GM12878 (cell line): ENCODE results near the gene MRGPRF. TPM values are rescaled to one million over a fixed set of nuclear protein-coding genes. Genes with fewer than 3 reads are reported as not detected.

ENCODE experiments used
- ATAC-seq: fragments of 200-7000 bp; cut with Tn5 transposase; 3 replicates; pipeline ENCODE4 v1.9.1; 2020; ENCODE audit warnings: mild to moderate bottlenecking, moderate library complexity
- BruUV-seq: library from RNA; stranded (reverse); fragments of 400-500 nt; replicated peaks from 2 replicates; lab custom pipeline; 2021; lab: Mats Ljungman, UMichigan
- CTCF ChIA-PET: fragments of 300-600 bp; sonication (Branson Sonifier 250); formaldehyde crosslinking; extraction: SDS; loops from one replicate; lab custom pipeline; 2021; ENCODE audit warnings: inconsistent platforms; lab: Yijun Ruan, JAX
- POLR2A ChIA-PET: fragments of 350-600 bp; formaldehyde crosslinking; extraction: SDS; loops from one replicate; lab custom pipeline; 2021; ENCODE audit warnings: inconsistent platforms; lab: Charles Lee
- RAD21 ChIA-PET: fragments of 300-600 bp; sonication (Branson Sonifier 250); formaldehyde crosslinking; loops from one replicate; lab custom pipeline; 2023; ENCODE audit warnings: antibody characterized with exemption; ENCODE audit not compliant: unreplicated experiment; lab: Charles Lee
- SMC1A ChIA-PET: fragments of 300-600 bp; sonication (Branson Sonifier 250); formaldehyde crosslinking; loops from one replicate; lab custom pipeline; 2023; ENCODE audit not compliant: unreplicated experiment, uncharacterized antibody; lab: Charles Lee
- DNase-seq: peaks from one replicate; pipeline ENCODE4 v3.0.0-alpha.2; 2011; ENCODE audit warnings: low read depth, low spot score
- FAIRE-seq: peaks from 3 replicates; lab custom pipeline; 2011; peaks lifted over from hg19 to GRCh38; lab: Jason Lieb, UNC
- H2AFZ ChIP-seq: 2 replicates; pipeline ENCODE4 v1.6.0; 2011; ENCODE audit warnings: low read depth, low read length, control low read depth; ENCODE audit not compliant: control insufficient read depth
- H3K27ac ChIP-seq: 2 replicates; pipeline ENCODE4 v1.5.1; 2011; ENCODE audit warnings: control low read depth; ENCODE audit not compliant: control insufficient read depth, insufficient read depth
- H3K27me3 ChIP-seq, 2 experiments: replicated peaks in 1 of 2; 2 replicates each; pipeline versions ENCODE4 v1.6.0 to v1.6.1; 2011; ENCODE audit warnings: low read length in 1 of 2; ENCODE audit not compliant: control insufficient read depth in 2 of 2, insufficient read depth in 2 of 2
- H3K36me3 ChIP-seq, 2 experiments: 2 replicates each; pipeline ENCODE4 v1.5.1; 2011; ENCODE audit warnings: low read length in 1 of 2; ENCODE audit not compliant: control insufficient read depth in 2 of 2, insufficient read depth in 2 of 2
- H3K4me1 ChIP-seq: 2 replicates; pipeline ENCODE4 v1.6.1; 2011; ENCODE audit warnings: mild to moderate bottlenecking, low read length, moderate library complexity, mixed read lengths; ENCODE audit not compliant: control insufficient read depth, insufficient read depth
- H3K4me2 ChIP-seq: 2 replicates; pipeline ENCODE4 v1.6.0; 2011; ENCODE audit warnings: control low read depth; ENCODE audit not compliant: control insufficient read depth, insufficient read depth
- H3K4me3 ChIP-seq: fragments of 200-600 bp; sonication (generic); 2 replicates; pipeline ENCODE4 v1.5.1; 2016
- H3K79me2 ChIP-seq: 2 replicates; pipeline ENCODE4 v1.6.0; 2011; ENCODE audit warnings: low read length; ENCODE audit not compliant: control insufficient read depth, insufficient read depth
- H3K9ac ChIP-seq: 2 replicates; pipeline ENCODE4 v1.8.0; 2011; ENCODE audit warnings: low read length, control low read depth, mixed read lengths; ENCODE audit not compliant: control insufficient read depth, insufficient read depth
- H3K9me3 ChIP-seq: replicated peaks from 3 replicates; pipeline ENCODE4 v1.5.1; 2011; ENCODE audit warnings: mild to moderate bottlenecking, low read length; ENCODE audit not compliant: control insufficient read depth, insufficient read depth
- H4K20me1 ChIP-seq: 2 replicates; pipeline ENCODE4 v1.6.0; 2011; ENCODE audit not compliant: control insufficient read depth, insufficient read depth
- BMI1 ChIP-seq: fragments of 450-650 bp; IDR thresholded peaks from 2 replicates; pipeline ENCODE4 v1.6.1; 2016; ENCODE audit warnings: mild to moderate bottlenecking, moderate library complexity, borderline replicate concordance
- CBFB ChIP-seq: IDR thresholded peaks from 2 replicates; pipeline ENCODE4 v1.6.1; 2016; ENCODE audit warnings: antibody characterized with exemption, low read depth
- CREB1 ChIP-seq: IDR thresholded peaks from 2 replicates; pipeline ENCODE4 v1.6.1; 2012; ENCODE audit warnings: low read depth, mild to moderate bottlenecking, inconsistent platforms
- MEF2B ChIP-seq: fragments of 450-650 bp; IDR thresholded peaks from 2 replicates; pipeline ENCODE4 v1.6.1; 2018; ENCODE audit warnings: mild to moderate bottlenecking, moderate library complexity; ENCODE audit not compliant: partially characterized antibody, poor library complexity, severe bottlenecking
- MTA2 ChIP-seq: fragments of 450-650 bp; IDR thresholded peaks from 2 replicates; pipeline ENCODE4 v1.6.1; 2016; ENCODE audit warnings: low read depth, mild to moderate bottlenecking, moderate library complexity
- MTA3 ChIP-seq: IDR thresholded peaks from 2 replicates; pipeline ENCODE4 v1.6.1; 2012; ENCODE audit warnings: low read length, inconsistent platforms, borderline replicate concordance
- MXI1 ChIP-seq: fragments of 150-350 bp; IDR thresholded peaks from 2 replicates; pipeline ENCODE4 v1.6.1; 2011; ENCODE audit warnings: low read depth, mild to moderate bottlenecking, inconsistent platforms, low read length, improper control_type of control experiment
- NR2C1 ChIP-seq: fragments of 450-650 bp; IDR thresholded peaks from 2 replicates; pipeline ENCODE4 v1.6.1; 2017; ENCODE audit warnings: antibody characterized with exemption, mild to moderate bottlenecking, moderate library complexity
- NR2F1 ChIP-seq: fragments of 450-650 bp; conservative IDR thresholded peaks from 2 replicates; pipeline ENCODE4 v1.6.1; 2017; ENCODE audit warnings: mild to moderate bottlenecking
- SMC3 ChIP-seq: IDR thresholded peaks from 2 replicates; pipeline ENCODE4 v1.6.1; 2011; ENCODE audit warnings: low read length, improper control_type of control experiment, borderline replicate concordance
- TAF1 ChIP-seq: IDR thresholded peaks from 2 replicates; pipeline ENCODE4 v1.6.1; 2011; ENCODE audit warnings: mild to moderate bottlenecking, low read depth, low read length, borderline replicate concordance
- TARDBP ChIP-seq: IDR thresholded peaks from 2 replicates; pipeline ENCODE4 v1.6.1; 2016; ENCODE audit warnings: borderline replicate concordance
- USF1 ChIP-seq: IDR thresholded peaks from 2 replicates; pipeline ENCODE4 v1.6.1; 2011; ENCODE audit warnings: borderline replicate concordance, low read depth, mild to moderate bottlenecking, moderate library complexity, mixed read lengths, low read length; ENCODE audit not compliant: insufficient read depth; ENCODE audit errors: extremely low read length
- ZSCAN29 ChIP-seq: fragments of 450-650 bp; IDR thresholded peaks from 2 replicates; pipeline ENCODE4 v1.6.1; 2017; ENCODE audit warnings: mild to moderate bottlenecking, moderate library complexity
- WGBS: methylation state at CpG from one replicate; pipeline ENCODE4 v1.1.6; 2016; ENCODE audit warnings: low lambda C conversion rate; ENCODE audit not compliant: insufficient replicate concordance, insufficient coverage; ENCODE audit errors: missing lambda C conversion rate; 5-methylcytosine and 5-hydroxymethylcytosine counted together
- in situ Hi-C: fragments of 300-500 bp; cut with MboI; formaldehyde crosslinking; loops from 9 replicates; pipeline ENCODE4 v1.14.3; 2018; ENCODE audit warnings: mixed read lengths
- intact Hi-C: fragments of 100-400 bp; cut with micrococcal nuclease; formaldehyde crosslinking; loops from one replicate; pipeline ENCODE4 v1.14.2; 2022; ENCODE audit not compliant: unreplicated experiment
- polyA plus RNA-seq, 11 experiments: library from polyadenylated mRNA; depleted of rRNA in 4 of 11; unstranded in 6 of 11; stranded (reverse) in 5 of 11; fragments of >200 nt; fragmentation: Nextera tagmentation in 4 of 11; fragmentation: Illumina TruSeq in 1 of 11; extraction: Ambion mirVana in 4 of 11; extraction: Trizol in 1 of 11; gene quantifications; 1 replicate in 1 of 11; 2 replicates in 10 of 11; pipeline versions ENCODE4 v1.2.1 to v1.2.3, GENCODE V29; 2011 to 2016; ENCODE audit warnings: inconsistent platforms in 2 of 11, missing spikeins in 2 of 11, low read depth in 1 of 11
- total RNA-seq, 4 experiments: library from RNA; depleted of rRNA in 3 of 4; stranded (reverse); fragments of >200 nt in 3 of 4; fragmentation: Illumina TruSeq in 1 of 4; extraction: Trizol in 1 of 4; gene quantifications; 2 replicates each; pipeline versions ENCODE4 v1.2.1 to v1.2.3, GENCODE V29; 2013 to 2021
- TF ChIP-seq, protein P1 (sequence below): IDR thresholded peaks from 2 replicates; pipeline ENCODE4 v1.6.1; 2012; ENCODE audit warnings: mild to moderate bottlenecking, low read depth, low read length
- TF ChIP-seq, protein P2 (sequence below): fragments of 150-350 bp; IDR thresholded peaks from 2 replicates; pipeline ENCODE4 v1.6.1; 2014; ENCODE audit warnings: mild to moderate bottlenecking, low read depth, low read length

Gene MRGPRF
- total and polyA plus RNA-seq, 10 of the 15 experiments (the other 5 are each of a cell fraction or from before 2014, with no cell fraction given) = not detected

DNA sequence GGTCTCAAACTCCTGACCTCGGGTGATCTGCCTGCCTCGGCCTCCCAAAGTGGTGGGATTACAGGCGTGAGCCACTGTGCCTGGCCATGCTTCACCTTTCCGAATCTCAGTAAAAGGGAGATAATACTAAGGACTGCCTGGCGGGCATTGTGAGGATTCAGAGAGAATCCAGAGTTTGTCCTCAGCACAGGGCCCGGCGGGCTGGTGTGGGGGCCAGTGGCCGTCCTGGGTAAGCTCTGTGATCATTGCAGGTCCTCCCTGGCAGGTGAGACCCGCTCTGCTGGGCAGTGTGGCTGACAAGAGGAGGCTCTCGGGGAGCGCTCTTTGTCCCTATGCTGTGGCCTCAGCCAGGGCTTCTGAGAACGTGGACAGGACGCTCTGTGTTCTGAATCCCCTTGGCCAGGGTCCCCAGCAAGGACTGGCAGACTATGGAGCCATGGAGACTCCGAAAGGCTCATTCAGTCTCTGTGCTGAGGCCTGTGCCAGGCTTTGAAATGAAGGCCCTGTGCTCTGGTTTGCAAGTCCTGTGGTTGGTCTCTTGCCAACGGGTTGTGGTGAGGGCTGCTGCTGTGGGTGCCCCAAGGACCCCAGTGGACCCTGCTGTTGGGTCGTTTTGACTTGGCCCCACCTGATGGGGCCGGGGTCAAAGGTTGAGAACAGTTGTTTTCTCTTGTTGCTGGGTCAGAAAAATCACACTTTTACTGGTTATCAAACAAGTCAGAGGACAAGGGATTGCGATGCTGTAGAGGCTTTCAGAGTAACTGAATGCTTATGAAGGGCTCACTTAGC is 37.7 kb upstream of the MRGPRF start:
- 71% methylated on average over 18 of the region's 18 CpGs for WGBS
- TF ChIP-seq CBFB = no peak
- no peak for TF ChIP-seq MTA2
- TF ChIP-seq TAF1 = no peak
- TF ChIP-seq MXI1 = no peak
- no peak for TF ChIP-seq MEF2B
- TF ChIP-seq NR2C1 = peak; percentile 68
- TF ChIP-seq NR2F1 = peak; percentile 73
- TF ChIP-seq TARDBP = no peak
- TF ChIP-seq USF1 = no peak
- no peak for TF ChIP-seq SMC3
- TF ChIP-seq, protein P1, sequence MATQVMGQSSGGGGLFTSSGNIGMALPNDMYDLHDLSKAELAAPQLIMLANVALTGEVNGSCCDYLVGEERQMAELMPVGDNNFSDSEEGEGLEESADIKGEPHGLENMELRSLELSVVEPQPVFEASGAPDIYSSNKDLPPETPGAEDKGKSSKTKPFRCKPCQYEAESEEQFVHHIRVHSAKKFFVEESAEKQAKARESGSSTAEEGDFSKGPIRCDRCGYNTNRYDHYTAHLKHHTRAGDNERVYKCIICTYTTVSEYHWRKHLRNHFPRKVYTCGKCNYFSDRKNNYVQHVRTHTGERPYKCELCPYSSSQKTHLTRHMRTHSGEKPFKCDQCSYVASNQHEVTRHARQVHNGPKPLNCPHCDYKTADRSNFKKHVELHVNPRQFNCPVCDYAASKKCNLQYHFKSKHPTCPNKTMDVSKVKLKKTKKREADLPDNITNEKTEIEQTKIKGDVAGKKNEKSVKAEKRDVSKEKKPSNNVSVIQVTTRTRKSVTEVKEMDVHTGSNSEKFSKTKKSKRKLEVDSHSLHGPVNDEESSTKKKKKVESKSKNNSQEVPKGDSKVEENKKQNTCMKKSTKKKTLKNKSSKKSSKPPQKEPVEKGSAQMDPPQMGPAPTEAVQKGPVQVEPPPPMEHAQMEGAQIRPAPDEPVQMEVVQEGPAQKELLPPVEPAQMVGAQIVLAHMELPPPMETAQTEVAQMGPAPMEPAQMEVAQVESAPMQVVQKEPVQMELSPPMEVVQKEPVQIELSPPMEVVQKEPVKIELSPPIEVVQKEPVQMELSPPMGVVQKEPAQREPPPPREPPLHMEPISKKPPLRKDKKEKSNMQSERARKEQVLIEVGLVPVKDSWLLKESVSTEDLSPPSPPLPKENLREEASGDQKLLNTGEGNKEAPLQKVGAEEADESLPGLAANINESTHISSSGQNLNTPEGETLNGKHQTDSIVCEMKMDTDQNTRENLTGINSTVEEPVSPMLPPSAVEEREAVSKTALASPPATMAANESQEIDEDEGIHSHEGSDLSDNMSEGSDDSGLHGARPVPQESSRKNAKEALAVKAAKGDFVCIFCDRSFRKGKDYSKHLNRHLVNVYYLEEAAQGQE = no peak
- TF ChIP-seq CREB1 = no peak
- TF ChIP-seq BMI1 = no peak
- TF ChIP-seq, protein P2, sequence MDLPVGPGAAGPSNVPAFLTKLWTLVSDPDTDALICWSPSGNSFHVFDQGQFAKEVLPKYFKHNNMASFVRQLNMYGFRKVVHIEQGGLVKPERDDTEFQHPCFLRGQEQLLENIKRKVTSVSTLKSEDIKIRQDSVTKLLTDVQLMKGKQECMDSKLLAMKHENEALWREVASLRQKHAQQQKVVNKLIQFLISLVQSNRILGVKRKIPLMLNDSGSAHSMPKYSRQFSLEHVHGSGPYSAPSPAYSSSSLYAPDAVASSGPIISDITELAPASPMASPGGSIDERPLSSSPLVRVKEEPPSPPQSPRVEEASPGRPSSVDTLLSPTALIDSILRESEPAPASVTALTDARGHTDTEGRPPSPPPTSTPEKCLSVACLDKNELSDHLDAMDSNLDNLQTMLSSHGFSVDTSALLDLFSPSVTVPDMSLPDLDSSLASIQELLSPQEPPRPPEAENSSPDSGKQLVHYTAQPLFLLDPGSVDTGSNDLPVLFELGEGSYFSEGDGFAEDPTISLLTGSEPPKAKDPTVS = no peak
- no peak for TF ChIP-seq MTA3
- TF ChIP-seq ZSCAN29 = no peak

More for the DNA sequence above, 37.7 kb upstream of the MRGPRF start:
- BruUV-seq = no TSS peak
- ChIA-PET POLR2A (interaction anchor here (1.9 kb wide), 2 partner anchors 8 to 146 kb away, joined by 4 to 6 read pairs; no protein-coding TSS in a partner anchor), RAD21 (no interaction called here), SMC1A (interaction anchor here (1.9 kb wide), 1 partner anchor 246 kb away, joined by 5 read pairs; no protein-coding TSS in a partner anchor), CTCF (no interaction called here)
- no peaks in the 10 kb centered on the region for H3K27me3 ChIP-seq
- in situ Hi-C loops = no loop called here
- intact Hi-C loops = loop anchor here (5.0 to 10.0 kb wide), 2 partner anchors 148 to 206 kb away; partner anchors contain the start of genes CPT1A, IGHMBP2 and MRPL21
- peaks cover 57% of the 10 kb centered on the region for H3K79me2 ChIP-seq
- FAIRE-seq = no peak
- H3K9me3 ChIP-seq = no peaks in the 10 kb centered on the region
- ATAC-seq = no peak
- H3K4me3 ChIP-seq = peak overlapping the region; percentile 55
- peaks cover 3 to 5% of the 10 kb centered on the region in 2 experiments for H3K36me3 ChIP-seq
- peak overlapping the region; percentile 65 for H3K9ac ChIP-seq
- peak overlapping the region; percentile 91 for H3K4me2 ChIP-seq
- peaks cover 42% of the 10 kb centered on the region for H3K4me1 ChIP-seq
- H3K27ac ChIP-seq = peak overlapping the region; percentile 68; the same call in 1 of the 2 replicates
- H2AFZ ChIP-seq = no peak overlapping the region
- DNase-seq = no peak
- H4K20me1 ChIP-seq = no peaks in the 10 kb centered on the region; the same call in 1 of the 2 replicates
